Epithelial cell of esophagus (primary cell): ENCODE results near the gene MAD1L1.
"Not testable (repeated sequence)": the region's sequence is repeated elsewhere in the genome, so short reads cannot be mapped to it uniquely, and the experiment has no call there.

ENCODE experiments used
- DNase-seq: peaks from one replicate; pipeline ENCODE4 v3.0.0; 2010; ENCODE audit warnings: low read depth
- H3K4me3 ChIP-seq: 2 replicates; pipeline ENCODE4 v1.5.1; 2011; ENCODE audit warnings: mild to moderate bottlenecking, low read length, control low read depth
- CTCF ChIP-seq: IDR thresholded peaks from 2 replicates; pipeline ENCODE4 v1.5.1; 2011; ENCODE audit warnings: low read depth, mild to moderate bottlenecking, low read length, control low read depth, inconsistent platforms; ENCODE audit not compliant: insufficient read depth; ENCODE audit errors: missing control alignments

Gene MAD1L1

GRCh38 chr7:2166625-2167280, 66.0 kb downstream of the MAD1L1 start:
- no peak for TF ChIP-seq CTCF
- no peak for DNase-seq
- H3K4me3 ChIP-seq, result no peak overlapping the region

- no peak for DNase-seq
- no peak for TF ChIP-seq CTCF
Measured at GRCh38 chr7:2165610-2166594, 66.8 kb downstream of the MAD1L1 start.

GRCh38 chr7:2165239-2165609, 67.5 kb downstream of the MAD1L1 start:
- TF ChIP-seq CTCF, result no peak
- no peak overlapping the region for H3K4me3 ChIP-seq
- no peak for DNase-seq

More at GRCh38 chr7:2165610-2166594, 66.8 kb downstream of the MAD1L1 start:
- H3K4me3 ChIP-seq, result no peak overlapping the region

- no peak overlapping the region for H3K4me3 ChIP-seq
- DNase-seq, result no peak
Measured at GRCh38 chr7:2164646-2165045, 68.1 kb downstream of the MAD1L1 start.

GRCh38 chr7:2163600-2164555, 68.9 kb downstream of the MAD1L1 start:
- peak; percentile 12 for TF ChIP-seq CTCF
- DNase-seq, result no peak

More at GRCh38 chr7:2164646-2165045, 68.1 kb downstream of the MAD1L1 start:
- TF ChIP-seq CTCF, result no peak

GRCh38 chr7:2162959-2163358, 69.8 kb downstream of the MAD1L1 start:
- H3K4me3 ChIP-seq, result no peak overlapping the region
- TF ChIP-seq CTCF, result no peak
- DNase-seq, result no peak

More at GRCh38 chr7:2163600-2164555, 68.9 kb downstream of the MAD1L1 start:
- no peak overlapping the region for H3K4me3 ChIP-seq

- not testable (repeated sequence) for H3K4me3 ChIP-seq, DNase-seq
Measured at GRCh38 chr7:2162004-2162902, 70.5 kb downstream of the MAD1L1 start.
